Heart left ventricle (tissue), 13 donors: ENCODE results near the gene OXLD1.
"Not testable (repeated sequence)": the region's sequence is repeated elsewhere in the genome, so short reads cannot be mapped to it uniquely, and the experiment has no call there.

Experiments used
- POLR2A ChIP-seq, 2 donors: fragments of 450-650 bp; IDR thresholded peaks; one replicate each; pipeline ENCODE4 v1.6.1; 2017; ENCODE audit warnings: antibody characterized with exemption in 2 of 2, mild to moderate bottlenecking in 2 of 2, moderate library complexity in 2 of 2
- TF ChIP-seq, protein P1 (sequence below), 12 donors: fragments of 200-600 bp; sonication (generic) in 4 of 12; IDR thresholded peaks; one replicate each; pipeline versions ENCODE4 v1.5.0 to v1.8.0; 2018 to 2022; ENCODE audit warnings: antibody characterized with exemption in 12 of 12, mild to moderate bottlenecking in 5 of 12
- donor health status: ischemic (EF 13 %, LVEDD 7.1; RV severe dilation, severe dysfunction).
- donor health status: DM: no; HTN: yes; CAD: no.
- donor health status: DM: no; HTN: no; CAD: no.
- donor health status: ischemic (EF 25% LVEDD 6.9; RV normal size, moderate dysfunction).
- donor health status: ischemic (EF 25% LVEDD 5.7; RV mildly dilated, moderate dysfunction).
- donor health status: ischemic (EF 35%, LVEDD 5.7; RV mildly dilated, moderate dysfunction).
- donor health status: nonischemic (EF 11% LVEDD 7.7; RV severe dilation, severe dysfunction).
- donor health status: DM: yes; HTN: yes; CAD: no.
- donor health status: PGD.
- donor health status: ischemic (EF 29% LVEDD 5.4; RV normal size, mild dysfunction).
- donor health status: nonischemic (EF 23%, LVEDD 6.1; RV moderate dilation, normal function).

DNA sequence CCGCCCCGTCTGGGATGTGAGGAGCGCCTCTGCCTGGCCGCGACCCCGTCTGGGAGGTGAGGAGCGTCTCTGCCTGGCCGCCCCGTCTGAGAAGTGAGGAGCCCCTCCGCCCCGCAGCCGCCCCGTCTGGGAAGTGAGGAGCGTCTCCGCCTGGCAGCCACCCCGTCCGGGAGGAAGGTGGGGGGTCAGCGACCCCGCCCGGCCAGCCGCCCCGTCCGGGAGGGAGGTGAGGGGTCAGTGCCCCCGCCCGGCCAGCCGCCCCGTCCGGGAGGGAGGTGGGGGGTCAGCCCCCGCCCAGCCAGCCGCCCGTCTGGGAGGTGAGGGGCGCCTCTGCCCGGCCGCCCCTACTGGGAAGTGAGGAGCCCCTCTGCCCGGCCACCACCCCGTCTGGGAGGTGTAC, 48.1 kb downstream of the OXLD1 start:
- TF ChIP-seq, protein P1, sequence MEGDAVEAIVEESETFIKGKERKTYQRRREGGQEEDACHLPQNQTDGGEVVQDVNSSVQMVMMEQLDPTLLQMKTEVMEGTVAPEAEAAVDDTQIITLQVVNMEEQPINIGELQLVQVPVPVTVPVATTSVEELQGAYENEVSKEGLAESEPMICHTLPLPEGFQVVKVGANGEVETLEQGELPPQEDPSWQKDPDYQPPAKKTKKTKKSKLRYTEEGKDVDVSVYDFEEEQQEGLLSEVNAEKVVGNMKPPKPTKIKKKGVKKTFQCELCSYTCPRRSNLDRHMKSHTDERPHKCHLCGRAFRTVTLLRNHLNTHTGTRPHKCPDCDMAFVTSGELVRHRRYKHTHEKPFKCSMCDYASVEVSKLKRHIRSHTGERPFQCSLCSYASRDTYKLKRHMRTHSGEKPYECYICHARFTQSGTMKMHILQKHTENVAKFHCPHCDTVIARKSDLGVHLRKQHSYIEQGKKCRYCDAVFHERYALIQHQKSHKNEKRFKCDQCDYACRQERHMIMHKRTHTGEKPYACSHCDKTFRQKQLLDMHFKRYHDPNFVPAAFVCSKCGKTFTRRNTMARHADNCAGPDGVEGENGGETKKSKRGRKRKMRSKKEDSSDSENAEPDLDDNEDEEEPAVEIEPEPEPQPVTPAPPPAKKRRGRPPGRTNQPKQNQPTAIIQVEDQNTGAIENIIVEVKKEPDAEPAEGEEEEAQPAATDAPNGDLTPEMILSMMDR (IDR thresholded peaks at IDR 0.05), result not testable (repeated sequence)
- not testable (repeated sequence) for TF ChIP-seq POLR2A (IDR thresholded peaks at IDR 0.05)
